Inferior parietal cortex (tissue), 1 donor: ENCODE results near the gene FBXL20.
"Not testable (repeated sequence)": the region's sequence is repeated elsewhere in the genome, so short reads cannot be mapped to it uniquely, and the experiment has no call there.

ENCODE experiments used
- DNase-seq: peaks from one replicate; pipeline ENCODE4 v3.0.0-alpha.2; 2016; ENCODE audit errors: extremely low spot score

FBXL20 gene

GRCh38 chr17:39385040-39385439 is 16.4 kb downstream of the FBXL20 start:
- no peak for DNase-seq

GRCh38 chr17:39380144-39380543 is 21.3 kb downstream of the FBXL20 start:
- DNase-seq, result no peak

DNA sequence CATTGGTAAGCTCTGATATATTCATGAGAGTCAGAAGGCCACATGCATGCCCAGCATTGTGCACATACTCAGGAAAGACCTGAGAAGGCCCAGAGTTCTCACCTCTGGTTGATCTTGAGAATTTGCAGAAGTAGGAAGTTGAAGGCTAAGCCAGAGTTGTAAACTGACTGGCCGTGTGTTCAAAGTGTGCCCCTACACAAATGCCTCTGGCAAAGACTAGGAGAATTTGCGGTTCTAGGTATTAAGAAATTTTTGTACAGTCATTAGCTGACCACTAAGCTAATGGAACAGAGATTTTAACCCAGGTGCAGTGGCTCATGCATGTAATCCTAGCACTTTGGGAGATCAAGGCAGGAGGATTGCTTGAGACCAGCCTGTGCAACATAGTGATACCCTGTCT is 25.0 kb downstream of the FBXL20 start:
- DNase-seq, result no peak

GRCh38 chr17:39367805-39368204 is 33.6 kb downstream of the FBXL20 start:
- DNase-seq, result not testable (repeated sequence)

GRCh38 chr17:39365872-39366271 is 35.6 kb downstream of the FBXL20 start:
- DNase-seq, result no peak

DNA sequence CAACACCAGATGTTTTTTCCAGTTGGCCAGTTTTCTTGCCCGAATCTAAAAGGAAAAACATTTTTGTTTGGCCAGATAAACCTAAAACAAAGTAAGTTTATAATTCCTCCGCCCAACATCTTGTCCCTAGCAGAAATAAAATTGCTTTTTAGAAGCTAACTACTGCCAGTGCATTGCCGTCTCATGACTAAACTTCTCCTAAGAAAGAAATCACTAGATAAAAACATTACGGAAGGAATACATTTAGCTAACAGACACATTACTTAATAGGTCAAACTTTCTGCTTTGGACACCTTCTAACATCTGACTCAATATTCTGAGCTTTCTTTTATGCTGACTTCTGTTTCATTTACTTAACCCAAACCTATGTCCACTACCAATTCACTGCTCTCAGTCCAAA is 36.2 kb downstream of the FBXL20 start:
- DNase-seq, result no peak

DNA sequence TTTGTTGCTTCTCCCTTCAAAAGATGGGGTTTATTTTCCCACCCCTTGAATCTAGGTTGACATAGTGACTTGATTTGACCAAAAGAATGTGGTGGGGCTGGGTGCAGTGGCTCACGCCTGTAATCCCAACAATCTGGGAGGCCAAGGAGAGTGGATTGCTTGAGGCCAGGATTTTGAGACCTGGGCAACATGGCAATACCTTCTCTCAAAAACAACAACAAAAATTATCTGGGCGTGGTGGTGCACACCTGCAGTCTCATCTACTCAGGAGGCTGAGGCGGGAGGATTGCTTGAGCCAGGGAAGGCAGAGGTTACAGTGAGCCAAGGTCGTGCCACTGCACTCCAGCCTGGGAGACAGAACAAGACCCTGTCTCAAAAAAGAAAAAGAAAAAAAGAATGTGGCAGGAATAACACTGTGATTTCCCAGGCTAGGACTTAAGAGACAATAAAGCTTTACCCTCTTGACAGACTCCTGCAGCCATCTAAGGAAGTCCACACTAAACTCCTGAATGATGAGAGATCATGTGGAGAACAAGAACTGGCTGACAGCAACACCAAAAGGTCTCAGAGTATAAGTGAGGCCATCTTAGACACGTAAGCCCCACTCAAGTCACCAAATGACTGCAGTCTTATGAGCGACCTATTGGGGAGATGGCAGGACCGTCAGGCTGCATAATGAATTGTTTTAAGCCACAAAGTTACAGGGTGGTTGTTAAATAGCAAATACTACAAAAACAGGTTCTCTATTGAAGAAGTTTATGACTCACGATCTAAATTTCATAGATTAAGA is 37.0 kb downstream of the FBXL20 start:
- DNase-seq, result no peak

- DNase-seq, result no peak
These were observed 40.4 kb downstream of the FBXL20 start for GRCh38 chr17:39361064-39361463.

DNA sequence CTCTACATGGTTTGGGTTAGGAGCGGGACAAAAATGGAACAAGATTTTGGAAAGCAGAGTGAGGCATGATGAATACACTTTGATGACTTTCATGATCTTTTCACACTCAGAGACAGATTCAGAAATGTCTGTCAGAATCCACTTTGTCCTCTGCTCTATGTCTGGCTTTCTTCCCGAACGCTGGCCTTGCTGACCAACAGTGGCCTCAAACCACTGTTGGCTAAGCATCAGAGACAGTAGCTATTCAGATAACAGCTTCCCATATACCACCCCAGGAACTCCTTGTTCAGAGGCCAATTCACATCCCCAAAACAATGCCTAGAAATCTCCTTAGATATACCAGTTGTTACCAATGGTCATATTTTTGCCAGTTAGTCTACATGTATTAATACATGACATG is 40.9 kb downstream of the FBXL20 start:
- peak; percentile 54 for DNase-seq

DNA sequence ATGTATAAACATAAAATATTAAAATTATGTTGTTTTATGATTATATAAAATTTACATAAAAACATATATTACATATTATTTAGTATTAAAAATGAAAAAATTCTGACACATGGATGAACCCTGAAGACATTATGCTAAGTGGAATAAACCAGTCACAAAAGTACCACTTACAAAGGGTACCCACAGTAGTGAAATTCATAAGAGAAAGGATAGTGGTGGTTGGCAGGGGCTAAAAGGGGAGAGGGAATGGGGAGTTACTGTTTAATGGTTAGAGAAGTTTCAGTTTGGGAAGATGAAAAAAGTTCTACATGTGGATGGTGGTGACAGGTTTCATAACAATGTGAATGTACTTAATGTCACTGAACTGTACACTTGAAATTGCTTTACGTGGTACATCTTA is 41.4 kb downstream of the FBXL20 start:
- DNase-seq, result no peak

- no peak for DNase-seq
These were observed 43.4 kb downstream of the FBXL20 start for GRCh38 chr17:39357986-39358385.

DNA sequence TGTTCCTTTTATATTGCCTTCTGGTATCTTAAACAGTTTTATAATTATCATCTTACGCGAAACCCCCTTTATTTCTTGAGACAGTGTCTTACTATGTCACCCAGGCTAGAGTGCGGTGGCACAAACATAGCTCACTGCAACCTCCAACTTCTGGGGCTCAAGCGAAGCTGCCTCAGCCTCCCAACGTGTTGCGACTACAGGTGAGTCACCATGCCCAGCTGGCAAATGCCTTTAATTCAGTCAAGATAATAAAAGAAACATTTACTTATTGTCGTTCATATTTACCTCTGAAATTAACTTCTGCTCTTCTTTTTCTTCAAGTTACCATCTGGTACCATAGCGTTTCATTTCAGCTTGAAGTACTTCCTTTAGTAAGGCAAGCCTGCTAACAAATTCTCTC is 43.9 kb downstream of the FBXL20 start:
- no peak for DNase-seq

DNA sequence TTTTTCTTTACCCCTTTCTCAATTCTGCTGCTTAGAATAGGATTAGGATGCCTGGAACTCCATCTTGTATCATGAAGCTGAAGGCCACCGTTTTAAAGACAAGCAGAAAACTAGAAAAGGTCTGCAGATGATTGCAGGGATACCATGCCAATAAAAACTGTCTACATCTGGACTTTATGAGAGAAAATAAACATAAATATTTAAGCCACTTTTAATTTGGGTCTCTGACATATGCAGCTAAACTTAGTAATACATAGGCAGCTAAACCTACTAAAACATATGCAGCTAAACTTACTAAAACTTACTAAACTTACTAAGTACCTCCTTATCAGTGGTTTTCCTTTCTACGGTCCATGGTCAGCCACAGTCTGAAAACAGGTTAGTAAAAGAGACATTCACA is 48.4 kb downstream of the FBXL20 start:
- no peak for DNase-seq

- DNase-seq, result no peak
These were observed 48.9 kb downstream of the FBXL20 start for GRCh38 chr17:39352511-39352910.

- no peak for DNase-seq
These were observed 49.9 kb downstream of the FBXL20 start for GRCh38 chr17:39351508-39351907.

DNA sequence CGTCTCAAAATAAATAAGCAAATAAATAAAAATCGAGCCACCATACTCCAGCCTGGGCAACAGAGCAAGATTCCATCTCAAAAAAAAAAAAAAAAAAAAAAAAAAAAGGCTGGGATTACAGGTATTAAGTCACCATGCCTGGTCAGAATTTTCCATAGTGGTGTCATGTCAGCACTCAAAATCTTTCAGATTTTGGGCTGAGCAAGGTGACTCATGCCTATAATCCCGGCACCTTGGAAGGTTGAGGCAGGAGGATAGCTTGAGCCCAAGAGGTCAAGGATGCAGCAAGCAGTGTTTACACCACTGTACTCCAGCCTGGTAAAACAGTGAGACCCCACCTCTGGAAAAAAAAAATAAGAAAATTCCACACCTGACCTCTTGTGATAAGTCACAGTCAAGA is 52.2 kb downstream of the FBXL20 start:
- no peak for DNase-seq

GRCh38 chr17:39346863-39347262 is 54.6 kb downstream of the FBXL20 start:
- not testable (repeated sequence) for DNase-seq

DNA sequence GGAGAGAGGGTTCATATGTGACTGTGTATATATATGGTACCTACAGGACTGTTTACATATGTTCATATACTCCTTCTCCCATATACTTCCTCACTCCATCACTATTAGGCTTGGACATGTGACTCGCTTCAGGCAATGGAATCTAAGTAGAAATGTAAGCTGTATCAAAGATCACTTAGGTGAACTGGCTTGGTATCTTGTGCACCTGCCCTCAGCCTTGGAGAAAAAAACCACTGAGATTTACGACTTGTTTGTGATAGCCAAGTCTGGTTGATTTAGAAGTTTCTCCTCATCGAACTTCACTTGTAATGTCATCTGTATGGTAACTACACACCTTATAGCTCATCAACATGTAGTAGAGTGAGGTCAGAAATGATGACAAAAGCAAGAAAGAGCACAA is 59.9 kb downstream of the FBXL20 start:
- DNase-seq, result no peak

DNA sequence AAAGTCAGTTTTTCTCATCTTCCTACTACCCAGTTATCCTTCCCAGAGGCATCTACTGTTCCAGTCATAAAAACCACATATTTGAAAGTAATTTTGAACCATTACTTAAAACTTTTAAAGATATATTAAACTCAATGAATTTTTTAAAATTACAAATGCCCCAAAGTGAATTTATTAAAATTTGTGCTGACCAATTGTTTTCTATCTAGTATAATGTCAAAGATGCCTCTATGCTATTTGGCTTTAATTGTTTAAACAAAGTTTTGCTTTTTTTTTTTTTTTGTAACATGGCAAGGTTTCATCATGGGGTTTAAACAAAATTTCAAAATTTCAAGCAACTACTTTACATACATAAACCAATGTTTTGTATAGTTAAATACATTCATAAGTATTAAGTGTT is 60.7 kb downstream of the FBXL20 start:
- DNase-seq, result no peak

GRCh38 chr17:39339272-39339671 is 62.2 kb downstream of the FBXL20 start:
- no peak for DNase-seq

DNA sequence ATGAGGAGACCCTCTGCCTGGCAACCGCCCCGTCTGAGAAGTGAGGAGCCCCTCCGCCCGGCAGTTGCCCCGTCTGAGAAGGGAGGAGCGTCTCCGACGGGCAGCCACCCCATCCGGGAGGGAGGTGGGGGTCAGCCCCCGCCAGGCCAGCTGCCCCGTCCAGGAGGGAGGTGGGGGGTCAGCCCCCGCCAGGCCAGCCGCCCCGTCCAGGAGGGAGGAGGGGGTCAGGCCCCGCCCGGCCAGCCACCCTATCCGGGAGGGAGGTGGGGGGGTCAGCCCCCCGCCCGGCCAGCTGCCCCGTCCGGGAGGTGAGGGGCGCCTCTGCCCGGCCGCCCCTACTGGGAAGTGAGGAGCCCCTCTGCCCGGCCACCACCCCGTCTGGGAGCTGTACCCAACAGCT is 63.8 kb downstream of the FBXL20 start:
- DNase-seq, result not testable (repeated sequence)

GRCh38 chr17:39335704-39336223 is 65.7 kb downstream of the FBXL20 start:
- no peak for DNase-seq

DNA sequence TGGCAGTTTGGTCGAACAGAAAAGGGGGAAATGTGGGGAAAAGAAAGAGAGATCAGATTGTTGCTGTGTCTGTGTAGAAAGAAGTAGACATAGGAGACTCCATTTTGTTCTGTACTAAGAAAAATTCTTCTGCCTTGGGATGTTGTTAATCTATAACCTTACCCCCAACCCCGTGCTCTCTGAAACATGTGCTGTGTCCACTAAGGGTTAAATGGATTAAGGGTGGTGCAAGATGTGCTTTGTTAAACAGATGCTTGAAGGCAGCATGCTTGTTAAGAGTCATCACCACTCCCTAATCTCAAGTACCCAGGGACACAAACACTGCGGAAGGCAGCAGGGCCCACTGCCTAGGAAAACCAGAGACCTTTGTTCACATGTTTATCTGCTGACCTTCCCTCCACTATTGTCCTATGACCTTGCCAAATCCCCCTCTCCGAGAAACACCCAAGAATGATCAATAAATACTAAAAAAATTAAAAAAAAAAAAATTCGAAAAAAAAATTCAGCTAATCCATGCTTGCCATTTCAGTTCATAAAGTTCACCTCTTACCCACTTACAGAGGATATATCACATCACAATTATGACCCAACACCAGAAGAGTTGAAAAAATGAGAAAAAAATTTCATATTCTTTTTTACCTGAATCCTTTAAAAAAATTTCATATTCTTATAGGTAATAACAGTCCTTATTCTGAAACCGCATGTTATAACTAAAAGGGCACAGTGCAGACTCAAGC is 67.2 kb downstream of the FBXL20 start:
- DNase-seq, result not testable (repeated sequence)
